Fibroblast of lung (primary cell): ENCODE measurements around the gene CFAP298.

ENCODE experiments used
- EZH2 ChIP-seq: IDR thresholded peaks from 2 replicates; pipeline ENCODE4 v1.5.1; 2012; ENCODE audit warnings: low read length, control low read depth, mild to moderate bottlenecking; ENCODE audit errors: missing control alignments
- TF ChIP-seq, protein P1 (sequence below), 2 donors: IDR thresholded peaks in 1 of 2; conservative IDR thresholded peaks in 1 of 2; 1 replicate in 1 of 2; 2 replicates in 1 of 2; pipeline ENCODE4 v1.5.1; 2011 to 2012; ENCODE audit warnings: low read length in 2 of 2, control low read depth in 1 of 2, inconsistent platforms in 1 of 2, low read depth in 1 of 2, mild to moderate bottlenecking in 1 of 2

DNA sequence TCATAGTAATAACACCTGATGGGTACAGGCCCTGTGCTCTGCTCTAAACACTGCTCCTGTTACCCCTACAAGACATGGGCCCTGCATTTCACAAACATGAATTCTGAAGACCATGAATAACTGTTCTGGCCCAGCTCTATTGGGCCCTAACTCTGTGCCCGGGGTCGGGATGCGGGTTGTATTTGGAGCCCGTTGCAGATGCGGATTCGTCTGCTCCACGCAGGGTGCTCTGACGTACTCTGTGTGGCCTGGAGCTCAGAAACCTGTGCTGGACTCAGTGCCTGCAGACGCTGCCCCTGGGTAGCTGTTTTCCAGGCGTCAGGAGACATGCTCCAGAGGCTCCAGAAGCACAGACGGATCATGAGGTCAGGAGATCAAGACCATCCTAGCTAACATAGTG, 16.7 kb downstream of the CFAP298 start:
- TF ChIP-seq, protein P1, sequence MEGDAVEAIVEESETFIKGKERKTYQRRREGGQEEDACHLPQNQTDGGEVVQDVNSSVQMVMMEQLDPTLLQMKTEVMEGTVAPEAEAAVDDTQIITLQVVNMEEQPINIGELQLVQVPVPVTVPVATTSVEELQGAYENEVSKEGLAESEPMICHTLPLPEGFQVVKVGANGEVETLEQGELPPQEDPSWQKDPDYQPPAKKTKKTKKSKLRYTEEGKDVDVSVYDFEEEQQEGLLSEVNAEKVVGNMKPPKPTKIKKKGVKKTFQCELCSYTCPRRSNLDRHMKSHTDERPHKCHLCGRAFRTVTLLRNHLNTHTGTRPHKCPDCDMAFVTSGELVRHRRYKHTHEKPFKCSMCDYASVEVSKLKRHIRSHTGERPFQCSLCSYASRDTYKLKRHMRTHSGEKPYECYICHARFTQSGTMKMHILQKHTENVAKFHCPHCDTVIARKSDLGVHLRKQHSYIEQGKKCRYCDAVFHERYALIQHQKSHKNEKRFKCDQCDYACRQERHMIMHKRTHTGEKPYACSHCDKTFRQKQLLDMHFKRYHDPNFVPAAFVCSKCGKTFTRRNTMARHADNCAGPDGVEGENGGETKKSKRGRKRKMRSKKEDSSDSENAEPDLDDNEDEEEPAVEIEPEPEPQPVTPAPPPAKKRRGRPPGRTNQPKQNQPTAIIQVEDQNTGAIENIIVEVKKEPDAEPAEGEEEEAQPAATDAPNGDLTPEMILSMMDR (conservative IDR thresholded peaks at IDR 0.05 in 1 of 2, IDR thresholded peaks at IDR 0.05 in 1 of 2; ENCODE audit: low read depth in 1 of 2, low read length in 2 of 2), result no peak
- no peak for TF ChIP-seq EZH2
